HK-2 (cell line): ENCODE data around the gene ARID1A.

Experiments used
- DNase-seq: peaks from one replicate; pipeline ENCODE4 v3.0.0-alpha.2; 2018; ENCODE audit not compliant: unreplicated experiment

The ARID1A gene

GRCh38 chr1:26759531-26759930 lies 63.7 kb downstream of the ARID1A start:
- DNase-seq: no peak

DNA sequence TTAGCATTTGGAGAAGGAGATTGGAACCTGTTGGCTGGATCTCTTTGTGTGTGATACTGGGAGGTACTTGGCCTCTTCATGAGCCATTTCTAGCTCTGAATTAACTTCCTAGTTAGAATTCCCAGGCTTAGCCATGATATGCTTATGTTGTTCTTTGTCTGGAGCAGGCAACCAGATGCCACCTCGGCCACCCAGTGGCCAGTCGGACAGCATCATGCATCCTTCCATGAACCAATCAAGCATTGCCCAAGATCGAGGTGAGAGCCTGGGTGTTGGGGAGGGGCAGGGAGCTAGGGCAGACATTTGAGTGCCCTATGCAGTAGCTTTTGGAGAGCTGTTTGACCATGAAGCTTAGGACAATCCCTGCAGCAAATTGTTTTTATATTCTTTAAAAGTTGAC lies 65.4 kb downstream of the ARID1A start:
- no peak for DNase-seq

DNA sequence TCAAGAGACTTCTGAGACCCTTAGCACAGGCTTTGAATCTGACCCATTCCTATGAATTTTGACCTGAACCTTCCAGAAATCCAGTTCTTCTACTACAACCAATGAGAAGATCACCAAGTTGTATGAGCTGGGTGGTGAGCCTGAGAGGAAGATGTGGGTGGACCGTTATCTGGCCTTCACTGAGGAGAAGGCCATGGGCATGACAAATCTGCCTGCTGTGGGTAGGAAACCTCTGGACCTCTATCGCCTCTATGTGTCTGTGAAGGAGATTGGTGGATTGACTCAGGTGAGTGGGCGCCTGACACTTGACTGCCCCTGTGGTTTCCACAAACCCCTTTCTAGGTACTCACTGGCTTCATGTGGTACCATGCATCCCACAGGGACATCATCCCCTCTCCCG lies 71.9 kb downstream of the ARID1A start:
- DNase-seq: no peak

DNA sequence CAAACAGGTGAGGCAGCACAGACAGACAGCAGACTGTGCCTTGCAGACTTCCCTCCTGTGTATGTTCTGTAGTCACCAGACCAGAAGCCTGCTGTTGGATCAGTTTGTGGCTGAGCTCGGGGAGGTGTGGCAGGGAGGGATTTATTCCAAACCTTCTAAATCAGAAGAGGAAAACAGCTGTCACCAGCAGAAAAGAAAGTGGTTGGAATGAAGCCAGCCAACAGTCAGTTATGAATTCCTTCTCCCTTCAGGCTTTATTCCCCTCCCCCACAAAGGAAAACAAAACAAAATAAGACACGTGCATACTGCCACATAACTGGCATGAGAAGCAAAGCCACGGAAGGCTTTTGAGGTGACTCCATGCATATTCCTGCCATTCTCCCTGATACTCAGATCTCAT lies 72.9 kb downstream of the ARID1A start:
- no peak for DNase-seq

DNA sequence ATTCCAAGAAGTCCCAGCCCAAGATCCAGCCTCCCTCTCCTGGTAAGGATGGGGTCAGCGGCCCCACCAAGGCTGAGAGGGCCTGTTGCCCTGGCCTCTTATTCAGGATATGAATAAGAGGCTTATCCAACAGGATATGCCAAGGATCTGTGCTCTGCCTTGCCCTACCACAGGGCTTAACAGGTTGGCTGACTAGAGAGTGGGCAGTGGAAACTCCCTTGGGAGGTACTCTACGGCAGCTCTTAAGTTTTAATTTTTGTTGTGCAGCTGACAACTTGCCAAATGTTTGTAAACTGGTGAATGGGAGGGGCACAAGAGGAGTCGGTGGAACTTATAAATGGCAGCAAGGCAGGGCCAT lies 75.4 kb downstream of the ARID1A start:
- DNase-seq: no peak

DNA sequence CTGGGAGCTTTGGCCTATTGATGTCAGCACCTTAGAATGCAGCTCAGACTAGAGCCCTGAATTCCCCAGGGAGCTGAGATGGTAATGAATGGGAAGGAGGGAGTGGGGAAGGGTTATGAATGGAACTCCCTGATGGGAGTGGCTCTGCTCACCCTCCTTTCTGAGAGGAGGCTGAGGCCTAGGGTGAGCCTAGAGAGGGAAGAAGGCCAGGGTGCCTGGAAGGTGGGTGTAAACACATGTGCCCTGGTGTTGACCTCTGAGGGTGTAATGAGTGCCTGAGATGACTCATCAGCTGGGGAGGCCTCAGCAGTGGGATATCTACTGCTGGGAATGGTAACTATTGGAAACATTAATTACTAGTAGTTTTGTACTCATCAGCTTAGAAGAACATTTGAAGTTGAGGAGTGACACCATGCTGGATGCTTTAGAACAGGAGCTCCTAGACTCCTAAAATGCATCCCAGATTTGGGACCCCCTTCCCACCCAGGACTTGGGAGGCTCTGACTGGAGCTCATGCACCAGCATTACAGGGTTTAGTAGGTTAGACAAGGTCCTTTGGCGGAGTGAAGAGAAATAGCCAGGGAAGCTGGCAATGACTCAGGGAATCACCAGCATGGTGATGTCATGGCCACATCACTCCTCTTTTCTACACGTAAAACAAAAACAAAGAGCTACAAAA lies 76.0 kb downstream of the ARID1A start:
- peak; percentile 78 for DNase-seq

GRCh38 chr1:26772687-26773086 lies 76.9 kb downstream of the ARID1A start:
- peak; percentile 42 for DNase-seq

DNA sequence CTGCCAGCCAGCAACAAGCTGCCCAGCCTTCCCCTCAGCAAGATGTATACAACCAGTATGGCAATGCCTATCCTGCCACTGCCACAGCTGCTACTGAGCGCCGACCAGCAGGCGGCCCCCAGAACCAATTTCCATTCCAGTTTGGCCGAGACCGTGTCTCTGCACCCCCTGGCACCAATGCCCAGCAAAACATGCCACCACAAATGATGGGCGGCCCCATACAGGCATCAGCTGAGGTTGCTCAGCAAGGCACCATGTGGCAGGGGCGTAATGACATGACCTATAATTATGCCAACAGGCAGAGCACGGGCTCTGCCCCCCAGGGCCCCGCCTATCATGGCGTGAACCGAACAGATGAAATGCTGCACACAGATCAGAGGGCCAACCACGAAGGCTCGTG lies 78.6 kb downstream of the ARID1A start:
- no peak for DNase-seq

DNA sequence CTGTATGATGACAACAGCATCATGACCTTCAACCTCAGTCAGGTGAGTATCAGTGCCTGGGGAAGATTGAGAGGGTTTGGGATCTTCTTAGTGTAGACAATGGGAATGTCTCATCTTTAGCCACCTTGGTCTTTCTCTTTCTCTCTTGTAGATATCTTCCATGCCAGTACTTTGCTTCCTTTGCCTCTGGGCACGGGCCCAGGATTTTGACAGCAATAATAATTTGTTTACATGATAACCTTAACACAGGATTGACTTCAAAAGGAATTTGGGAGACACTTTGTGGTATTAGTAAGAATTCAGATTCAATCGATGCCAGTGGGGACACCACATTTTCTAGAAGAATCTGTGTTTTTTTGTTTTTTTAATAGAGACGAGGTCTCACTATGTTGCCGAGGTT lies 79.9 kb downstream of the ARID1A start:
- DNase-seq: no peak

- no peak for DNase-seq
These were observed 83.4 kb downstream of the ARID1A start for GRCh38 chr1:26779098-26779668.

DNA sequence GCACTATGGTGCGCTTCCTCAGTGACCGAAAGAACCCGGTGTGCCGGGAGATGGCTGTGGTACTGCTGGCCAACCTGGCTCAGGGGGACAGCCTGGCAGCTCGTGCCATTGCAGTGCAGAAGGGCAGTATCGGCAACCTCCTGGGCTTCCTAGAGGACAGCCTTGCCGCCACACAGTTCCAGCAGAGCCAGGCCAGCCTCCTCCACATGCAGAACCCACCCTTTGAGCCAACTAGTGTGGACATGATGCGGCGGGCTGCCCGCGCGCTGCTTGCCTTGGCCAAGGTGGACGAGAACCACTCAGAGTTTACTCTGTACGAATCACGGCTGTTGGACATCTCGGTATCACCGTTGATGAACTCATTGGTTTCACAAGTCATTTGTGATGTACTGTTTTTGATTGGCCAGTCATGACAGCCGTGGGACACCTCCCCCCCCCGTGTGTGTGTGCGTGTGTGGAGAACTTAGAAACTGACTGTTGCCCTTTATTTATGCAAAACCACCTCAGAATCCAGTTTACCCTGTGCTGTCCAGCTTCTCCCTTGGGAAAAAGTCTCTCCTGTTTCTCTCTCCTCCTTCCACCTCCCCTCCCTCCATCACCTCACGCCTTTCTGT lies 84.6 kb downstream of the ARID1A start:
- DNase-seq: no peak

GRCh38 chr1:26781206-26781825 lies 85.5 kb downstream of the ARID1A start:
- no peak for DNase-seq

- no peak for DNase-seq
These were observed 86.9 kb downstream of the ARID1A start for GRCh38 chr1:26782521-26783212.

GRCh38 chr1:26783646-26784022 lies 87.8 kb downstream of the ARID1A start:
- DNase-seq: no peak

DNA sequence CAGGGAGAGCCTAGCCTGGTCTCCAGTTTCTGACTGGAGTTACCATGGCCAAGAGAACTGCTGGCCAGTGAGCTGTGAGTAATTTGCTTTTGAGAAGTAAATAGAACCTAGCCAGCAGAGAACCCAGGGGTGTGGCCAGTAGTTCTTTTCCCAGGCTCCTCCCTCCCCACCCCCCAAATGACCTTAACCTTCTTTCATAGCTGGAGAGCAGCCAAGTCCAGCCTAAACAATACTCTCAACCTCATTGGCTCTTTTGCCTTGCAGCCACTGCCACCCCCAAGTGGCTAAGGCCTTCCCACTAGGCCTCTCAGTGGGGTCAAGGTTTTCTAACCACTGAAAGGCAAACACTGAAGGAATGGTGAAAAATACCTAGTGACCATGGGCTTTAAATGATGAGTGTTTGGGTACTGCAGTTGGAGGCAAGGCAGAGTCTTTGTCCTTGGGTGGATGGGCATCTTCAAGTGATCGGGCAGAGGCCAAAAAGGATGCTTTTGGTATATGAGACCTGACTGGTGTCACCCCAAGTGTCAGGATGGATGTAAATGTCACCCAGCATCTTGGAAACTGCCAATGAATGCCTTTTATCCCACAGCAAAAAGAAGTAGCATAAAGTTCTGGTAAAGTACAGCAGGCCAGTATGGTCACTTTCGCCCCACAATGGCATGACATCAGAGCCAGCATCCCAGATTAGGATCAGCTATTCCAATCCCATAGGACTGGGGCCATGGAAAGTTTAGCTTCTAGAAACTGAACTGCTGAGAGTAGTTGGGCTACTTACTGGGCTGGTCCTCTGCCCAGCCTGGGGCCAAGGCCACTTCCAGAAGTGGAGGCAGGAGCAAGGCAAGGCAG lies 88.4 kb downstream of the ARID1A start:
- DNase-seq: peak; percentile 66

DNA sequence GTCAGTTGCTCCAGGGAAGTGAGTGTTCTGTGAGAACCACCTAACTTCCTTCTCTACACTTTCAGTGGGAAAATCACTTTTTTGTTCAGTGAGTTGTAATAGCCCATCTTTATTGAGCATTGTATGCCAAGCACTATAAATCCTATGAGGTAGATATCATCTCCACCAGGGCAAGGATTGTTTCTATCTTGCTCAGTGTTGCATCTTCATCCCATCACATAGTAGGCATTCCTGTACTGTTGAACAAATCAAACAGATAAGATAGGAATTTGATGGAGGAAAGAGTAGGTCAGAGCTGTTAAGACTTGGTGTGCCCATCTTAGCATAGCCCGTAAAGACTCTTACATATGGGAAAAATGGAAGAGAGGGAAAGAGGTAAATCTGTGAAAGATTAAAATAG lies 89.1 kb downstream of the ARID1A start:
- no peak for DNase-seq

DNA sequence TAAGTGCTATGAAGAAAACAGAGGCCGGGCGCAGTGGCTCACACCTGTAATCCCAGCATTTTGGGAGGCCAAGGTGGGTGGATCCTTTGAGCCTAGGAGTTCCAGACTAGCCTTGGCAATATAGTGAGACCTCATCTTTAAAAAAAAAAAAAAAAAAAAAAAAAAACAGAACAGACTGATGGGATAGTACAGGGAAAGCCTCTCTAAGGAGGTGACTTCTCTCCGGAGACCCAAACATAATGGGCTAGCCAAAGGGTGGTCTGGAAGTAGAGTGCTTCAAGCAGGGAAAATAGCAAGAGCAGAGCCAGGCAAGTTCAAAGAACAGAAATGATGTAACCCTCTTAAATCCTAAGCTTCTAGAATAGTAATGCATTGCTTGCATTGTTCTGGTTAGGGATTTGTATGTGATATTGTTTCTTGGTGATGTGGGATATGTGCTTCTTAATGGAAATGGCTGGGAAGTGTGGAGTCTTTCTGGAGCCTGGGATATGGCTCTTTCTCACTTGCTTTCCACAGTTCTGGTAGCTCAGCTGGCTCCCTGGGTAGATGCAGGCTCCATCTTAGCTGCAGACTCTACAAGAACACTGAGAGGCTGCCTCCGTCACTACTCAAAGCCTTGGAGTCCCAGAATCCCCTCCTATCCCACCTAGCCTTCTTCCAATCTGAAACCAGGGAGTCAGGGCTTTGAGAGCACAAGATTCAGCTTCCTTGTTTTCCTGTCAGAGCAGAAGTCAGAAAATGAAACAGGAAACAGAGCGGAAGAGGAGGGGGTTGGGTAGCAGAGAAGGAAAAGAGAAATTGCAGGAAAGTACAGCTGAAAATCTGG lies 90.0 kb downstream of the ARID1A start:
- DNase-seq: no peak

- peak; percentile 75 for DNase-seq
These were observed 90.9 kb downstream of the ARID1A start for GRCh38 chr1:26786437-26787380.

DNA sequence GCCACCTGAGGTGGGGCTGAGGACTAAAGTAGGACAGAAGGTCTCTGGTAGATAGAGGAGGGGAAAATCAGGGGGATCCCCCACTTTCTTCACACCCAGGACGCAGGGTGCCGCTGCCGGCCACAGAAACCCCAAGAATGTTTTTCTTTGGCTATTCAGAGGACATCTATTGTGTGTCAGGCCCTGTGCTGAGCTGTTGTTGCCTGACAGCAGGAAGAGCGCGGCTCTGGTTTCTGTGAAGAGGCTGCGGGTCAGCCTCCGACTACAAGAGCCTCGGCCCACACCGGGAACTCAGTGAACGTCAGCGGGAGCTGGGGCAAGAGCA lies 91.5 kb downstream of the ARID1A start:
- DNase-seq: no peak
